ENCODE measurements around the gene SMIM21.

SMIM21 gene

DNA sequence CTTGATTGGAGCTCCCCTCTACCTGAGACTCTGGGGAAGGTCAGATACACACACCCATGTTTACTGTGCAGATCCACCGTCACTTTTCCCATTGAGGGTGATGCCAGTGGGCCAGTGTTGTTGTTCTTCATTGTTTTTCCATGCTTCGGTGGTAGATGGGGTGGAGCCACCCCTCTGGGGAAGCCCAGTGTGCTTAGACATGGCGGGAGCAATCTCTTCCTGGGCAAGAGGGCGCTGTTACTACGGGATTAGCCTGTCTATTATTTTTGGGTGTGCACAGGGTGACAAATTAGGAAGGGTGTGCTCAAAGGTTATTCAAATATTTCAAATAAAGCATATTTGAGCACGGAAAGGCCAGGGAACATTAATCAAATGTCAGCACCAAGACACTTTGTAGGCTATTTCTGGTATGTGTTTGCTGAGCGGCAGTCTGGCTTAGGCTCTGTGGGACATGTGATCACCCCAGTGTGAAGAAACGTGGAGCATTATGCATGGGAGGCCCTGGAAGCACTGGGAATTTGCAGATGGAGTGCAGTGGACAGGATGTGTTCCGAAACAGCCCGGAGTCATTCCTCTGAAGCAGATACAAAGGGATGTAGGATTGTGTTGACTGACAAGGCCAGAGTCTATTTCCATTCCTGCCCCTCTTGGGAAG, 34.8 kb upstream of the SMIM21 start:
- CTCF ChIA-PET, result interaction anchor here (0.5 to 0.6 kb wide), 2 partner anchors 249 to 735 kb away, joined by 3 to 4 read pairs; no protein-coding TSS in a partner anchor

DNA sequence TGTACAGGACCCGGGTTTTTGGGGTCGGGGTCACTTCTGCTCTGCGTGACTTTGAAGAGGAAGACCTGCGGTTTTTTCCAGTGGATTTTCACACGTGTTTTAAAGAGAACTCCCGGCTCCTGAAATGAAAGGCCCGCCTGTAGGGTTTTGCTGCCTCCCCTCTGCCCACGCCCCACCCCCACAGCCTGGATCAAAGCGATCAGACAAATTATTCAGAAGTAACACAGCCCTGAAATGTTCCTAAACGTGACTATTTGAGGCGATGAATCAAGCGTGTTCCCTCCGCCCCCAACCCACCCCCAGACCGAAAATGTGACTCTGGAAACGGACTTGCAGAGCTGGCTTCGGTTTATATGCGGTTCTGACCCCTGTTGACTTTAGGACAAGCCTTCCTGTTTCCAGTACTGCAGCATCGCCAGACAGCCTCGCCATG, 28.7 kb upstream of the SMIM21 start:
- Histone ChIP-seq H3K9me3 (ENCODE audit: control insufficient read depth, insufficient read depth, low read depth, low read length) (no peaks in the 10 kb centered on the region), H3K4me1 (ENCODE audit: control insufficient read depth, insufficient read depth, low read length) (no peaks in the 10 kb centered on the region), H3K4me3 (ENCODE audit: low read depth, low read length) (no peak overlapping the region), H3K36me3 (ENCODE audit: control insufficient read depth in 2 of 2, insufficient read depth in 1 of 2, low read length in 2 of 2) (no peaks in the 10 kb centered on the region), H3K27ac (ENCODE audit: extremely low read depth, low read depth, low read length) (no peak overlapping the region)
- POLR2A ChIA-PET, result no interaction called here
- TF ChIP-seq, protein P1, sequence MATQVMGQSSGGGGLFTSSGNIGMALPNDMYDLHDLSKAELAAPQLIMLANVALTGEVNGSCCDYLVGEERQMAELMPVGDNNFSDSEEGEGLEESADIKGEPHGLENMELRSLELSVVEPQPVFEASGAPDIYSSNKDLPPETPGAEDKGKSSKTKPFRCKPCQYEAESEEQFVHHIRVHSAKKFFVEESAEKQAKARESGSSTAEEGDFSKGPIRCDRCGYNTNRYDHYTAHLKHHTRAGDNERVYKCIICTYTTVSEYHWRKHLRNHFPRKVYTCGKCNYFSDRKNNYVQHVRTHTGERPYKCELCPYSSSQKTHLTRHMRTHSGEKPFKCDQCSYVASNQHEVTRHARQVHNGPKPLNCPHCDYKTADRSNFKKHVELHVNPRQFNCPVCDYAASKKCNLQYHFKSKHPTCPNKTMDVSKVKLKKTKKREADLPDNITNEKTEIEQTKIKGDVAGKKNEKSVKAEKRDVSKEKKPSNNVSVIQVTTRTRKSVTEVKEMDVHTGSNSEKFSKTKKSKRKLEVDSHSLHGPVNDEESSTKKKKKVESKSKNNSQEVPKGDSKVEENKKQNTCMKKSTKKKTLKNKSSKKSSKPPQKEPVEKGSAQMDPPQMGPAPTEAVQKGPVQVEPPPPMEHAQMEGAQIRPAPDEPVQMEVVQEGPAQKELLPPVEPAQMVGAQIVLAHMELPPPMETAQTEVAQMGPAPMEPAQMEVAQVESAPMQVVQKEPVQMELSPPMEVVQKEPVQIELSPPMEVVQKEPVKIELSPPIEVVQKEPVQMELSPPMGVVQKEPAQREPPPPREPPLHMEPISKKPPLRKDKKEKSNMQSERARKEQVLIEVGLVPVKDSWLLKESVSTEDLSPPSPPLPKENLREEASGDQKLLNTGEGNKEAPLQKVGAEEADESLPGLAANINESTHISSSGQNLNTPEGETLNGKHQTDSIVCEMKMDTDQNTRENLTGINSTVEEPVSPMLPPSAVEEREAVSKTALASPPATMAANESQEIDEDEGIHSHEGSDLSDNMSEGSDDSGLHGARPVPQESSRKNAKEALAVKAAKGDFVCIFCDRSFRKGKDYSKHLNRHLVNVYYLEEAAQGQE (tag by site-specific recombination; IDR thresholded peaks at IDR 0.05), result no peak
- TF ChIP-seq, protein P2, sequence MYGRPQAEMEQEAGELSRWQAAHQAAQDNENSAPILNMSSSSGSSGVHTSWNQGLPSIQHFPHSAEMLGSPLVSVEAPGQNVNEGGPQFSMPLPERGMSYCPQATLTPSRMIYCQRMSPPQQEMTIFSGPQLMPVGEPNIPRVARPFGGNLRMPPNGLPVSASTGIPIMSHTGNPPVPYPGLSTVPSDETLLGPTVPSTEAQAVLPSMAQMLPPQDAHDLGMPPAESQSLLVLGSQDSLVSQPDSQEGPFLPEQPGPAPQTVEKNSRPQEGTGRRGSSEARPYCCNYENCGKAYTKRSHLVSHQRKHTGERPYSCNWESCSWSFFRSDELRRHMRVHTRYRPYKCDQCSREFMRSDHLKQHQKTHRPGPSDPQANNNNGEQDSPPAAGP (tag by site-specific recombination; IDR thresholded peaks at IDR 0.05), result no peak
- TF ChIP-seq PRDM1 (tag by site-specific recombination; IDR thresholded peaks at IDR 0.05) (no peak), FEZF1 (tag by site-specific recombination; IDR thresholded peaks at IDR 0.05) (no peak), ZNF701 (tag by site-specific recombination; IDR thresholded peaks at IDR 0.05) (no peak), ZNF654 (tag by site-specific recombination; IDR thresholded peaks at IDR 0.05; ENCODE audit: low read depth) (no peak), ZBTB6 (tag by site-specific recombination; IDR thresholded peaks at IDR 0.05) (no peak), MEIS1 (CRISPR knock-in tag; IDR thresholded peaks at IDR 0.05; ENCODE audit: borderline replicate concordance) (no peak)
- TF ChIP-seq, protein P3, sequence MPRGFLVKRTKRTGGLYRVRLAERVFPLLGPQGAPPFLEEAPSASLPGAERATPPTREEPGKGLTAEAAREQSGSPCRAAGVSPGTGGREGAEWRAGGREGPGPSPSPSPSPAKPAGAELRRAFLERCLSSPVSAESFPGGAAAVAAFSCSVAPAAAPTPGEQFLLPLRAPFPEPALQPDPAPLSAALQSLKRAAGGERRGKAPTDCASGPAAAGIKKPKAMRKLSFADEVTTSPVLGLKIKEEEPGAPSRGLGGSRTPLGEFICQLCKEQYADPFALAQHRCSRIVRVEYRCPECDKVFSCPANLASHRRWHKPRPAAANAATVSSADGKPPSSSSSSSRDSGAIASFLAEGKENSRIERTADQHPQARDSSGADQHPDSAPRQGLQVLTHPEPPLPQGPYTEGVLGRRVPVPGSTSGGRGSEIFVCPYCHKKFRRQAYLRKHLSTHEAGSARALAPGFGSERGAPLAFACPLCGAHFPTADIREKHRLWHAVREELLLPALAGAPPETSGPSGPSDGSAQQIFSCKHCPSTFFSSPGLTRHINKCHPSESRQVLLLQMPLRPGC (tag by site-specific recombination; IDR thresholded peaks at IDR 0.05), result no peak
- CTCF ChIA-PET, result no interaction called here

More for the DNA sequence above, 34.8 kb upstream of the SMIM21 start:
- no peaks in the 10 kb centered on the region for H3K4me1 ChIP-seq (ENCODE audit: control insufficient read depth, insufficient read depth, low read length)
- H3K9me3 ChIP-seq (ENCODE audit: control insufficient read depth, insufficient read depth, low read depth, low read length), result no peaks in the 10 kb centered on the region
- TF ChIP-seq ELK4 (IDR thresholded peaks at IDR 0.05; ENCODE audit: borderline replicate concordance, low read depth, low read length), result no peak
- TF ChIP-seq OSR2 (tag by site-specific recombination; IDR thresholded peaks at IDR 0.05), result no peak
- TF ChIP-seq ZNF658 (tag by site-specific recombination; IDR thresholded peaks at IDR 0.05), result no peak
- H3K36me3 ChIP-seq (ENCODE audit: control insufficient read depth in 2 of 2, insufficient read depth in 1 of 2, low read length in 2 of 2), result no peaks in the 10 kb centered on the region
- POLR2A ChIA-PET, result no interaction called here
- H3K4me3 ChIP-seq (ENCODE audit: low read depth, low read length), result no peak overlapping the region
- no peak overlapping the region for H3K27ac ChIP-seq (ENCODE audit: extremely low read depth, low read depth, low read length)
